T-helper 1 cell treated with Interleukin-12 subunit alpha and Interleukin-12 subunit beta and Interleukin-4 antibody, amounts not matched to agents 30 μg/mL and 1 μg/mL, for 36 hours (primary cell): ENCODE data around the gene NELL1.

Source experiments
- H3K27ac Mint-ChIP-seq: one replicate; pipeline ENCODE4 v1.8.0; 2021; ENCODE audit warnings: mild to moderate bottlenecking, mixed read lengths
- H3K27me3 Mint-ChIP-seq: one replicate; pipeline ENCODE4 v1.8.0; 2021; ENCODE audit warnings: low read depth, mixed read lengths
- H3K36me3 Mint-ChIP-seq: one replicate; pipeline ENCODE4 v1.8.0; 2021; ENCODE audit warnings: low read depth, mixed read lengths
- H3K4me1 Mint-ChIP-seq: one replicate; pipeline ENCODE4 v1.8.0; 2021; ENCODE audit warnings: low read depth, mixed read lengths
- H3K4me3 Mint-ChIP-seq: one replicate; pipeline ENCODE4 v1.8.0; 2021; ENCODE audit warnings: mild to moderate bottlenecking, moderate library complexity, mixed read lengths
- H3K9me3 Mint-ChIP-seq: one replicate; pipeline ENCODE4 v1.8.0; 2021; ENCODE audit warnings: mixed read lengths

NELL1 gene

GRCh38 chr11:21464601-21465193 is 795.3 kb downstream of the NELL1 start:
- H3K27ac Mint-ChIP-seq = no peak overlapping the region
- H3K9me3 Mint-ChIP-seq = no peaks in the 10 kb centered on the region
- no peaks in the 10 kb centered on the region for H3K36me3 Mint-ChIP-seq
- H3K27me3 Mint-ChIP-seq = no peaks in the 10 kb centered on the region
- no peak overlapping the region for H3K4me3 Mint-ChIP-seq
- H3K4me1 Mint-ChIP-seq = no peaks in the 10 kb centered on the region

DNA sequence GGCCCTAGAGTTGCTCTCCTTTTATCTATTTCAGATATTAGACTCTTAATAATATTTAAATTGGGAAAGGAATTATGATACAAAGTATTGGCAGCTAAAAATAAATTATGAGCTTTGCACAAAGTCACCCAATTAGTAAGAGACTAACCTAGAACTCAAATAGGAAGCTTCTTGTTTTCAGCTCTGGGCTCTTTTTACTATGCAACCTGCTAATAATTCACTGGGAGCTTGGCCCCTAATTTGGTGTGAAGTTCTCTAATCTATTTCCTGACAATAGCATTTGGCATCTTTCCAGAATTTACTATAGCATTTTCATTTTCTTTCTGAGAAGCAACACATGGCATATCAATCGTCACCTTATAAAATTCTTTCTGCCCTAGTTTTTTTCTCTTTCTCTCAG is 795.8 kb downstream of the NELL1 start:
- no peaks in the 10 kb centered on the region for H3K27me3 Mint-ChIP-seq

GRCh38 chr11:21465920-21466319 is 796.5 kb downstream of the NELL1 start:
- Mint-ChIP-seq H3K4me3 (no peak overlapping the region), H3K36me3 (no peaks in the 10 kb centered on the region), H3K9me3 (no peaks in the 10 kb centered on the region), H3K4me1 (no peaks in the 10 kb centered on the region), H3K27ac (no peak overlapping the region), H3K27me3 (no peaks in the 10 kb centered on the region)

More for the DNA sequence above, 795.8 kb downstream of the NELL1 start:
- H3K4me1 Mint-ChIP-seq = no peaks in the 10 kb centered on the region
- H3K9me3 Mint-ChIP-seq = no peaks in the 10 kb centered on the region
- no peak overlapping the region for H3K27ac Mint-ChIP-seq
- no peak overlapping the region for H3K4me3 Mint-ChIP-seq
- no peaks in the 10 kb centered on the region for H3K36me3 Mint-ChIP-seq

- H3K36me3 Mint-ChIP-seq = no peaks in the 10 kb centered on the region
- H3K27ac Mint-ChIP-seq = no peak overlapping the region
These were observed 801.1 kb downstream of the NELL1 start for GRCh38 chr11:21470521-21470920.

DNA sequence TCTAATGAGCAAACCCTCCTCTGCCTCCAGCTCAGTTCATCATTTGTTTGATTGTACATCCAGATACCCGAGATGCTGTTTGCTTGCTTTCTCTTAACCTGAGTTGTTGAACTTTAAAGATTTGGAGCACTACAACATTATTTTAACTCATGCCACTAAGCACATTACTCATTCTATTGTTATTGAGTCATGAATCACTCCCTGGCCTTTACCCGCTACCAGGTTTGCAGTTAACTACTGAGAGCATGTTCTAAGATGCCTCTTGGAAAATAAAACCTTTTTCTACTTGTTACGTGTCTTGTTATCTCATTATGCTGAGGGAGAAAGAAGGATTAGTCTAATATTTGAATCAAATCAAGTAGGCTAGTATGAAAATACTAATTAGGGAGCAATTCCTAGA is 802.9 kb downstream of the NELL1 start:
- Mint-ChIP-seq H3K4me1 (no peaks in the 10 kb centered on the region), H3K9me3 (no peaks in the 10 kb centered on the region), H3K27me3 (no peaks in the 10 kb centered on the region), H3K4me3 (no peak overlapping the region), H3K36me3 (no peaks in the 10 kb centered on the region), H3K27ac (no peak overlapping the region)

More at GRCh38 chr11:21470521-21470920, 801.1 kb downstream of the NELL1 start:
- Mint-ChIP-seq H3K9me3 (no peaks in the 10 kb centered on the region), H3K27me3 (no peaks in the 10 kb centered on the region), H3K4me1 (no peaks in the 10 kb centered on the region), H3K4me3 (no peak overlapping the region)

DNA sequence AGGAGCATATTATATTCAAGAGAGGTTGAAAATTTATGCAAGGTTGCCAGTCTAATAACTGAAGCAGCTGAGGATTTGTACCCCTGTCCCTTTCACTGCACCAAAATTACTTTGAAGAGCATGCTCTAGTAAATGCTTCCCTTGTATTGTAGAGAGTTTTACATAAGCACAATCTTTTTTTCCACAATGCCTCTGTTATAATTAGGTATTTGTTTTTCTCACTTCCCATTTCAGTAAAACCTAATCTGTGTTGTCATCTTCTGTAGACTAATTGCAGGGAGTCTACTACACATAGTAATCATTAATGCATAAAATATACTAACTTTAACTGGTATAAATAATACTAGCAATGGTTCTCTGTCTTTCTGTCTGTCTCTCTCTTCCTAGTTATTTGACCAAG is 805.1 kb downstream of the NELL1 start:
- no peaks in the 10 kb centered on the region for H3K4me1 Mint-ChIP-seq
- no peaks in the 10 kb centered on the region for H3K9me3 Mint-ChIP-seq
- H3K36me3 Mint-ChIP-seq = no peaks in the 10 kb centered on the region
- no peak overlapping the region for H3K27ac Mint-ChIP-seq
- no peak overlapping the region for H3K4me3 Mint-ChIP-seq
- H3K27me3 Mint-ChIP-seq = no peaks in the 10 kb centered on the region

GRCh38 chr11:21475276-21475675 is 805.9 kb downstream of the NELL1 start:
- Mint-ChIP-seq H3K4me1 (no peaks in the 10 kb centered on the region), H3K27ac (no peak overlapping the region), H3K27me3 (no peaks in the 10 kb centered on the region), H3K9me3 (no peaks in the 10 kb centered on the region), H3K4me3 (no peak overlapping the region), H3K36me3 (no peaks in the 10 kb centered on the region)

- no peak overlapping the region for H3K27ac Mint-ChIP-seq
- H3K9me3 Mint-ChIP-seq = no peaks in the 10 kb centered on the region
- no peaks in the 10 kb centered on the region for H3K36me3 Mint-ChIP-seq
- H3K4me1 Mint-ChIP-seq = no peaks in the 10 kb centered on the region
- H3K4me3 Mint-ChIP-seq = no peak overlapping the region
- no peaks in the 10 kb centered on the region for H3K27me3 Mint-ChIP-seq
These were observed 807.2 kb downstream of the NELL1 start for GRCh38 chr11:21476588-21476987.

DNA sequence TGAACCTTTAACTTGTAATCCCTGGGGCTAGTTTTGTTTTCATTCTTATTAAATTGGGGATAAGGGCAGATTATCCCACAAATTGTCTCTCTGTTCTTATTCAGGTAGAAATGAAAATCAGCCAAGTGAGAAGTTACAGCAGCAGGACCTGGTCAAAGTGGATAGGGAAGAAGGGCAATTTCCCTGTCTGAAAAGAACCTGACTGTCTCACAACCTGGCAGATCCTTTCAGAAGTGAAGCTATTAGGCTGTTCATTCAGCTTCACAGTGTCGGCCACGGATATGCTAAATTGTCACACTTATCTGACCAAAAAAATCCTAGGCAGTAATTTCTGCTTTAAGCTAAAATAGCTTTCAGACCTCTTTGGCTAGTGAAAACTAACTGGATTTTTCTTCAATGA is 810.9 kb downstream of the NELL1 start:
- Mint-ChIP-seq H3K9me3 (no peaks in the 10 kb centered on the region), H3K36me3 (no peaks in the 10 kb centered on the region), H3K4me1 (no peaks in the 10 kb centered on the region), H3K4me3 (no peak overlapping the region), H3K27ac (no peak overlapping the region), H3K27me3 (no peaks in the 10 kb centered on the region)

DNA sequence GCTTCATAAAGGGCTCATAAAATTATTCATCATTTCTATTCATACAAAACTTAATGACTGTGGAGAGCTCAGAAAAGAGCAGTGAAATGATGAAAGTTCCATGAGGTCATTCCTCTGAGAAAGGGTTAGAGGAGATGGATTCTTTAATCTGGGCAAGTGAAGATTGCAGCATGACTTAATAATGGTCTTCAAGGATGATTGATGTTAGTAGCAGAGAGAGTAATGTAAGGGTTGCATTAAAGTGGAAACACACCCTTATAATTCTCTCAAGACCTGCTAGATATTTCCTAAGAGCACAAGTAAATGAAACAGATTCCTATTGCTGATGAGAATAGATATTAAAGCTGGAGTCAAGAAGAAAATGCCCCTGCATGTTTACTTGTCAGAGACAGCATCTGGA is 811.9 kb downstream of the NELL1 start:
- no peak overlapping the region for H3K4me3 Mint-ChIP-seq
- H3K27ac Mint-ChIP-seq = no peak overlapping the region
- H3K4me1 Mint-ChIP-seq = no peaks in the 10 kb centered on the region
- peaks cover 3% of the 10 kb centered on the region for H3K9me3 Mint-ChIP-seq
- no peaks in the 10 kb centered on the region for H3K27me3 Mint-ChIP-seq
- no peaks in the 10 kb centered on the region for H3K36me3 Mint-ChIP-seq

GRCh38 chr11:21484039-21484438 is 814.7 kb downstream of the NELL1 start:
- Mint-ChIP-seq H3K9me3 (peaks cover 9% of the 10 kb centered on the region), H3K27ac (no peak overlapping the region), H3K27me3 (no peaks in the 10 kb centered on the region), H3K4me3 (no peak overlapping the region), H3K36me3 (no peaks in the 10 kb centered on the region), H3K4me1 (no peaks in the 10 kb centered on the region)

- Mint-ChIP-seq H3K9me3 (peaks cover 17% of the 10 kb centered on the region), H3K4me3 (no peak overlapping the region), H3K27me3 (no peaks in the 10 kb centered on the region), H3K36me3 (no peaks in the 10 kb centered on the region), H3K4me1 (no peaks in the 10 kb centered on the region), H3K27ac (no peak overlapping the region)
These were observed 815.6 kb downstream of the NELL1 start for GRCh38 chr11:21485006-21485405.

DNA sequence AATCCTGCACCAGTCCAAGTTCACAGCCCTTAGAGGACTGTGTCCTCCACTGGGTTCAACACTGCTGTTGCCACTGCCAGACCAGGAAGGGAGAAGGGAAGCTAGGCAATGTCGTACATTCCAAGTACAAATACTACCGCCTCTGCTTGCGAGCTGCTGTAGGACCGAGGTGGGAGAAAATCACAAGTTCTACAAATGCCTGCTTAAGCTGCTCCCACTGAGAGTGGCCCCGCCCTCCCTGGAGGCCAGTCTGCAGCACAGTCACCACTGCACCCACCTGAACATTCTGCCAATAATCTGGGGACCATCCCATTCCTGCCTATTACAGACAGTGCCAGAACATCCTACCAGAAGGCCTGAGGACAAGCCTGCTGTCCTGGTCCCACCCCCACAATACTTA is 816.0 kb downstream of the NELL1 start:
- H3K27ac Mint-ChIP-seq = no peak overlapping the region
- H3K27me3 Mint-ChIP-seq = no peaks in the 10 kb centered on the region
- peaks cover 18% of the 10 kb centered on the region for H3K9me3 Mint-ChIP-seq
- H3K4me1 Mint-ChIP-seq = no peaks in the 10 kb centered on the region
- no peaks in the 10 kb centered on the region for H3K36me3 Mint-ChIP-seq
- H3K4me3 Mint-ChIP-seq = no peak overlapping the region

DNA sequence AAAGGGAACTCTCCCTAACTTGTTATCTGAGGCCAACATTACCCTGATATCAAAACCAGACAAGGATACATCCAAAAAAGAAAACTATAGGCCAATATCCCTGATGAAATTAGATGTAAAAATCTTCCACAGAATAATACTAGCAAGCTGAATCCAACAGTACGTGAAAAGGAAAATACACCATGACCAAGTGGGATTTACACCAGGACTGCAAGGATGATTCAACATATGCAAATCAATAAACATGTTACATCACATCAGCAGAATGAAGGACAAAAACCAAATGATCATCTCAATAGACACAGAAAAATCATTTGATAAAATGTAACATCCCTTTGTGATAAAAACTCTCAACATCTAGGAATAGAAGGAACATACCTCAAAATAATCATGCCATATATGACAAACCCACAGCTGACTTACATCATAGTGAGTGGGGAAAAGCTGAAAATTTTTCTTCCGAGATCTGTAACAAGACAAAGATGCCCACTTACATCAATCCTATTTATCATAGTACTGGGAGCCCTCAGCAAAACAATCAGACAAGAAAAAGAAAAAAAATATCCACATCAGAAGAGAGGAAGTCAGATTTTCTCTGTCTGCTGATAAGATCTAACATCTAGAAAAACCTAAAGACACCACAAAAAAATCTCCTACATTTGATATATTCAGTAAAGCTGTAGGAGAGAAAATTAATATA is 820.2 kb downstream of the NELL1 start:
- H3K9me3 Mint-ChIP-seq = peaks cover 18% of the 10 kb centered on the region
- H3K36me3 Mint-ChIP-seq = no peaks in the 10 kb centered on the region

GRCh38 chr11:21492931-21493330 is 823.5 kb downstream of the NELL1 start:
- H3K27me3 Mint-ChIP-seq = no peaks in the 10 kb centered on the region
- H3K9me3 Mint-ChIP-seq = peaks cover 14% of the 10 kb centered on the region
- no peak overlapping the region for H3K4me3 Mint-ChIP-seq
- H3K27ac Mint-ChIP-seq = no peak overlapping the region
- H3K4me1 Mint-ChIP-seq = no peaks in the 10 kb centered on the region
- no peaks in the 10 kb centered on the region for H3K36me3 Mint-ChIP-seq

More for the DNA sequence above, 820.2 kb downstream of the NELL1 start:
- H3K27ac Mint-ChIP-seq = no peak overlapping the region
- no peak overlapping the region for H3K4me3 Mint-ChIP-seq
- no peaks in the 10 kb centered on the region for H3K27me3 Mint-ChIP-seq
- no peaks in the 10 kb centered on the region for H3K4me1 Mint-ChIP-seq
